Inferior parietal cortex (tissue), 1 donor: Measurements from ENCODE around the gene LRRC61.
A peak's percentile ranks its signal among the peaks of the same experiment; 100 is the strongest.
"Not testable (repeated sequence)": the region's sequence is repeated elsewhere in the genome, so short reads cannot be mapped to it uniquely, and the experiment has no call there.

Experiments
- DNase-seq: peaks from one replicate; pipeline ENCODE4 v3.0.0-alpha.2; 2016; ENCODE audit errors: extremely low spot score

Gene LRRC61

DNA sequence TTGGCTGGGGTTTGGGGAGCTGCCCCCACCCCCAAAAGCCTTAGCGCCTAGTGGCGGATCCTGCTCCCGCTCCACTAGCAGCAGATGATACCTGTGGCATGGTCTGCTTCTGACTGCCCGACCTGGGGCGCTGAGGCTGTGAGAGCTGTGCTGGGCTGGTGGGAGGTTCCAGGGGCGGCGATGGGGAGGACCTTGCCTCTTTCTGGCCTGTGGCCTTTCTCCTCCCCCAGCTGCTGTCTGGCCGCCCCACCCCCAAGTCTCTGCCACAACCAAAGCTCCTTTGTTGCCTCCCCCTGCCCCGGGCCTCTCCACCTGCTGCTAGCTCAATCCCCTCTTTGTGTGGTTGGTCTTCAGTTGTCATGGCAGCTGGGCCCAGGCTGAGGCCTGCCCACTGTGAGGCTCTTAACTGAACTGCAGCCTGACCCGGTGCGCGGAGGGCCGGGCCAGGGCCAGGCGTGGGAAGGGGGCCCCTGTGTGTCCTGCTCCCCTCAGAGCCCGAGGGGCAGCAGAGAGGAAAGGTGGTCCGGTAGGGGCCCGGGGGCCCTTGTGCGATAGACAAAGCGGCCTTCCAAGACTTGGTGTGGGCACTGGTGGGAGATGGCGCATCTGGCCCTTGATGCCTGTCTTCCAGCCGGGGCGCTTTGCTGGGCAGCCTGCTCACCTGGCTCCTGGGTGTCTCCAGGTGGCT lies 60.7 kb downstream of the LRRC61 start:
- DNase-seq, result peak; percentile 82

DNA sequence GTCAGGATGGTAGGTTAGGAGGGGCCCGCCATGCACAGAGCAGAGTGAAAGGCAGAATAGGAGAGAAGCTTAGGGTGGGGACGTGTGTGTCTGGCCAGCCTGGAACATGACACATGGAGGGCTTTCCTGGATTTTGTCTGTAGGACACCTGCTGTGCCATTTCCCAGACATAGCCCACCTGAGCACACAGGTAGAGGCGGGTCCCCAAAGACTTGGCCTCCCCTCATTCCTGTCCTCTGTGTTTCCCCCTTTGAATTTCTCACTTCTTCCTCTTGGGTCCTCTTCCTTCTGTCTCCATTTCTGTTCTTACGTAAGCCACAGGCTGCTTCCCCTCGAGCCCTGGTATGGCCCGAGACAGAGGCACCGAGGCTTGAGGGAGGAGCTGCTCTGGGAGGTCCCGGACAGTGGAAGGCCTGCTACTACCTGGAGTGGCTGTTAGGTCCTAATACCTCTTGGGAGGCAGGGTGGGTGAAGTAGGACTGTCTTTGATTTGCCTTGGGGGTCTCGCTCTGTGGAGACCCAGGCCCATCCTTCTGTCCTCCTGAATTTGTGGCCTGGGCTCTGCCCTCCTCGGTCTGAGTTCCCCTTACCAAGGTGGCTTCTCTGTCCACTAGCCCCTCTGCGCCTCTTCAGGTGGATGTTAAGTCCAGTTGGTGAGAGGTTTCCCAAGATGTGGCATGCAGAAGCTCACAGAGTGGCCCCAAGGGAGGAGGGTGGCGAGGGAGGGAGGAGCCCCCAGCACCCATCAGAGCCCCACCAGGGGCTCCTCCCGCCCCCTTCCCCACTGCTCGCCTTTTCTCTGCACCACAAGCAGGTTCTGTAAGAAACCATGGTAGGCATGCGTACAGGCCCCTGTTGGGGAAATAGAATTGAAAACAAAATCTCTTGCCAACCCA lies 61.5 kb downstream of the LRRC61 start:
- DNase-seq, result no peak

DNA sequence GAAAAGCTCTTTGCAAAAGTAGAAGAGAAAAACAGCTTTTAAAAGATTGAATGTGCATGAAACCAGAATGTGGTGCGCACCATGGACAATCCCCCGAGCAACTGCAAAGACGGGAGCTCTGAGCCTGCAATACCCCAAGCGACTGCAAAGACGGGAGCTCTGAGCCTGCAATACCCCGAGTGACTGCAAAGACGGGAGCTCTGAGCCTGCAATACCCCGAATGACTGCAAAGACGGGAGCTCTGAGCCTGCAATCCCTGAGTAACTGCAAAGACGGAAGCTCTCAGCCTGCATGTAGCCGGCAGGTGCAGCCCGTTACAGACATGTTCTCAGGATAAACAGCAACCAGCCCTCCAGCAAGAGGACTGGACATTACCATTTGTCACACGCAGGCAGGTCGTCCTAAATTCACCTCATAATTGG lies 62.2 kb downstream of the LRRC61 start:
- DNase-seq, result no peak

DNA sequence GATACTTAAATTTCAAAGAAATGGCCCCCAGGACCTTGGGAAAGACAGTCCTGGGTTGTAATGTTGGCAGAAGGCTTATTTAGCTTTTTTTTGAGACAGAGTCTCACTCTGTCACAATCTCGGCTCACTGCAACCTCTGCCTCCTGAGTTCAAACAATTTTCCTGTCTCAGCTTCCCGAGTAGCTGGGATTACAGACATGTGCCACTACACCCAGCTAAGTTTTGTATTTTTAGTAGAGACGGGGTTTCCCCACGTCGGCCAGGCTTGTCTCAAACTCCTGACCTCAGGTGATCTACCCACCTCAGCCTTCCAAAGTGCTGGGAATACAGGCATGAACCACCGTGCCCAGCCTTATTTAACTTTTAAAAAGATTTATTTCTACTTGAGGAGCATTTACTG lies 62.7 kb downstream of the LRRC61 start:
- not testable (repeated sequence) for DNase-seq
